Fibroblast of lung (primary cell): ENCODE measurements around the gene CCDC171. TPM values are rescaled to one million over a fixed set of nuclear protein-coding genes. Genes with fewer than 3 reads are reported as not detected.
"Not testable (repeated sequence)": the region's sequence is repeated elsewhere in the genome, so short reads cannot be mapped to it uniquely, and the experiment has no call there.

ENCODE experiments used
- DNase-seq, 2 donors: peaks; one replicate each; pipeline versions ENCODE4 v3.0.0 to v3.0.0-alpha.2; 2010; ENCODE audit warnings: low read depth in 2 of 2
- H2AFZ ChIP-seq: 2 replicates; pipeline ENCODE4 v1.5.1; 2012; ENCODE audit warnings: low read length, control low read depth, inconsistent platforms
- H3K27ac ChIP-seq: 2 replicates; pipeline ENCODE4 v1.5.1; 2011; ENCODE audit warnings: low read length, control low read depth; ENCODE audit not compliant: insufficient read depth
- H3K27me3 ChIP-seq: 2 replicates; pipeline ENCODE4 v1.5.1; 2011; ENCODE audit warnings: mild to moderate bottlenecking, low read length; ENCODE audit not compliant: control insufficient read depth, insufficient read depth
- H3K36me3 ChIP-seq: 2 replicates; pipeline ENCODE4 v1.5.1; 2011; ENCODE audit warnings: low read length; ENCODE audit not compliant: control insufficient read depth, insufficient read depth
- H3K4me1 ChIP-seq: 2 replicates; pipeline ENCODE4 v1.5.1; 2011; ENCODE audit warnings: low read length; ENCODE audit not compliant: control insufficient read depth, insufficient read depth; ENCODE audit errors: extremely low read depth
- H3K4me2 ChIP-seq: 2 replicates; pipeline ENCODE4 v1.5.1; 2011; ENCODE audit warnings: low read length, control low read depth; ENCODE audit not compliant: insufficient read depth; ENCODE audit errors: extremely low read depth
- H3K4me3 ChIP-seq, 4 experiments: fragments of 200-600 bp in 1 of 4; sonication (generic) in 1 of 4; replicated peaks in 1 of 4; 2 replicates each; pipeline ENCODE4 v1.5.1; 2011 to 2016; ENCODE audit warnings: low read length in 4 of 4, low read depth in 3 of 4, mild to moderate bottlenecking in 3 of 4, control low read depth in 2 of 4, inconsistent platforms in 1 of 4, mixed read lengths in 1 of 4; ENCODE audit not compliant: insufficient read depth in 1 of 4; ENCODE audit errors: control extremely low read depth in 1 of 4
- H3K79me2 ChIP-seq: 2 replicates; pipeline ENCODE4 v1.5.1; 2012; ENCODE audit warnings: mild to moderate bottlenecking, low read length, inconsistent platforms; ENCODE audit not compliant: control insufficient read depth, insufficient read depth
- H3K9ac ChIP-seq: 2 replicates; pipeline ENCODE4 v1.5.1; 2011; ENCODE audit warnings: mild to moderate bottlenecking, low read length, control low read depth; ENCODE audit not compliant: insufficient read depth
- H3K9me3 ChIP-seq: 2 replicates; pipeline ENCODE4 v1.5.1; 2012; ENCODE audit warnings: low read depth, low read length; ENCODE audit not compliant: control insufficient read depth, insufficient read depth
- H4K20me1 ChIP-seq: 2 replicates; pipeline ENCODE4 v1.5.1; 2011; ENCODE audit warnings: low read length; ENCODE audit not compliant: control insufficient read depth, insufficient read depth; ENCODE audit errors: extremely low read depth
- CTCF ChIP-seq, 2 donors: IDR thresholded peaks in 1 of 2; conservative IDR thresholded peaks in 1 of 2; 1 replicate in 1 of 2; 2 replicates in 1 of 2; pipeline ENCODE4 v1.5.1; 2011 to 2012; ENCODE audit warnings: low read length in 2 of 2, control low read depth in 1 of 2, inconsistent platforms in 1 of 2, low read depth in 1 of 2, mild to moderate bottlenecking in 1 of 2
- EZH2 ChIP-seq: IDR thresholded peaks from 2 replicates; pipeline ENCODE4 v1.5.1; 2012; ENCODE audit warnings: low read length, control low read depth, mild to moderate bottlenecking; ENCODE audit errors: missing control alignments
- polyA plus RNA-seq, 2 donors: library from polyadenylated mRNA; depleted of rRNA in 1 of 2; stranded (reverse) in 1 of 2; unstranded in 1 of 2; fragments of >200 nt; gene quantifications; 2 replicates each; pipeline ENCODE4 v1.2.1, GENCODE V29; 2011 to 2012; ENCODE audit warnings: missing spikeins in 1 of 2
- total RNA-seq: library from RNA; depleted of rRNA; stranded (reverse); fragments of >200 nt; gene quantifications from 2 replicates; pipeline ENCODE4 v1.2.1, GENCODE V29; 2014

Gene CCDC171
- total and polyA plus RNA-seq, 2 donors (not counting 1 experiment from before 2014, with no cell fraction given): 0.62 to 4.8 TPM

GRCh38 chr9:15592317-15592716 is 39.5 kb downstream of the CCDC171 start:
- Histone ChIP-seq H3K9me3 (no peaks in the 10 kb centered on the region), H2AFZ (no peak overlapping the region), H3K9ac (no peak overlapping the region), H3K79me2 (no peaks in the 10 kb centered on the region), H3K4me3 (no peak overlapping the region), H3K36me3 (no peaks in the 10 kb centered on the region), H3K4me2 (no peak overlapping the region), H4K20me1 (no peaks in the 10 kb centered on the region), H3K4me1 (no peaks in the 10 kb centered on the region), H3K27ac (no peak overlapping the region), H3K27me3 (no peaks in the 10 kb centered on the region)
- no peak for DNase-seq
- TF ChIP-seq EZH2 (no peak), CTCF (conservative IDR thresholded peaks at IDR 0.05 in 1 of 2, IDR thresholded peaks at IDR 0.05 in 1 of 2; ENCODE audit: low read depth in 1 of 2, low read length in 2 of 2) (no peak)

DNA sequence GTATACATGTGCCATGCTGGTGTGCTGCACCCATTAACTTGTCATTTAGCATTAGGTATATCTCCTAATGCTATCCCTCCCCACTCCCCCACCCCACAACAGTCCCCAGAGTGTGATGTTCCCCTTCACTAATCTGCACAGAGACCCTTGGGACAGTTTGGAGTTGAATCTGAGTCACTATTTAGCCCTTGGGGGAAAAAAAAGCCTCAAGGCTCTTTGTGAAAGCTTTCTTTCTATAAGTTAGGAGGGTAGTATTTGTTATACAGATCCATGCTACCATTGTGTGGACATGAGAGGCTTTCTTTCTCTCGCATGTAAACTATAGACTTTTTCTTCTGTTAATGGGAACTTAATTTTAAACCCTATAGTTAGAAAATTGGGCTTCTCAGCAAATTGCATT is 40.1 kb downstream of the CCDC171 start:
- H3K9me3 ChIP-seq, DNase-seq, H3K4me3 ChIP-seq, H3K27ac ChIP-seq, H3K36me3 ChIP-seq, H3K27me3 ChIP-seq, H2AFZ ChIP-seq, H4K20me1 ChIP-seq, H3K79me2 ChIP-seq, H3K9ac ChIP-seq, H3K4me2 ChIP-seq, H3K4me1 ChIP-seq: not testable (repeated sequence)

GRCh38 chr9:15600666-15601330 is 48.0 kb downstream of the CCDC171 start:
- not testable (repeated sequence) for H3K4me3 ChIP-seq, H3K27ac ChIP-seq, H3K9me3 ChIP-seq, H3K4me1 ChIP-seq, H3K4me2 ChIP-seq, DNase-seq, H3K79me2 ChIP-seq, H2AFZ ChIP-seq, H3K9ac ChIP-seq, H4K20me1 ChIP-seq, H3K36me3 ChIP-seq, H3K27me3 ChIP-seq

DNA sequence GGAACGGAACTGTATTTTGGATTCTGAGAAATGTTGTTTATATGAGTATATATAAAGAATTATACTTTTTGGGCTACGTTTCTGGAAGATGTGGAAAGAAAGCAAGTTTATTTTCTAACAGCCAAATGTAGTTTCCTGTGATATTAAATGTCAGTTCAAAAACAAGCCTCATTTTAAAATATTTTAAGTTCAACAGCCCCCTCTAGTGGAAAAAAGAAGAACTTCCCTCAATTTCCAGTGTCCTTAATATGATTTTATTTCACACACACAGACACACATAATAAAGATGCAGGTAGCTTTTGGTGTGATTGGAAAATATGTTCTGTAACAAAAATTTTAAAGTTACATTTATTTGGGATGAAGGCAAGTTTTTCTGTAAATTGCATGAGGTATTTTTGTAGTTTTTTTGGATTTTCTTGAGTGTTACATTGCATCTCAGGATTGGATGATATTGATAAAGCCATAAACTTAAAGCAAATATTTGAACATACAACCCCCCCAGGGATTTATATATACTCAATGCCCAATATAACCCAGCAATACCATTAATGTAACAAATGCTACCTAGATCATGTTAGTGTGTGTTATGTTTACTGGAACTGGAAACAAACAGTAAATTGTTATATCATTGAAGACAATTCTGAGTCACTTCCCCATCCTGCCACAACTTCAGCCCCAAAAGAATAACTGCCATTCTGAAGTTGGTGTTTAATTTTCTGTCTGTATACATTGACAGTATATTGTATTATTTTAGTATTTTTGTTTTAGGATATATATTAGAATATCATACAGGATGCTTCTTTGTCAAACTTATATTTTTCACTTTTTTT is 54.0 kb downstream of the CCDC171 start:
- no peak overlapping the region for H3K9ac ChIP-seq

More for the DNA sequence above, 54.0 kb downstream of the CCDC171 start:
- Histone ChIP-seq H3K4me1 (no peaks in the 10 kb centered on the region), H3K9me3 (no peaks in the 10 kb centered on the region), H4K20me1 (no peaks in the 10 kb centered on the region), H3K36me3 (no peaks in the 10 kb centered on the region), H3K4me3 (no peak overlapping the region), H3K27me3 (no peaks in the 10 kb centered on the region), H3K4me2 (no peak overlapping the region), H3K79me2 (no peaks in the 10 kb centered on the region), H3K27ac (no peak overlapping the region), H2AFZ (no peak overlapping the region)
- TF ChIP-seq EZH2 (no peak), CTCF (conservative IDR thresholded peaks at IDR 0.05 in 1 of 2, IDR thresholded peaks at IDR 0.05 in 1 of 2; ENCODE audit: low read depth in 1 of 2, low read length in 2 of 2) (peak; percentile 13 to 42)
- peak; percentile 12 to 65 for DNase-seq
